AG09309 (cell line): Measurements from ENCODE around the gene DNAJC18.

Experiments
- DNase-seq: peaks from one replicate; pipeline ENCODE4 v3.0.0-alpha.2; 2010; ENCODE audit warnings: low read depth
- H3K4me3 ChIP-seq: 2 replicates; pipeline ENCODE4 v1.5.1; 2011; ENCODE audit warnings: mild to moderate bottlenecking, low read depth, low read length, moderate library complexity; ENCODE audit not compliant: control insufficient read depth
- TF ChIP-seq, protein P1 (sequence below): IDR thresholded peaks from 2 replicates; pipeline ENCODE4 v1.5.1; 2011; ENCODE audit warnings: mild to moderate bottlenecking, low read depth, low read length, inconsistent platforms; ENCODE audit not compliant: insufficient read depth, control insufficient read depth; ENCODE audit errors: missing control alignments

DNAJC18 gene

GRCh38 chr5:139403787-139404483, 35.4 kb downstream of the DNAJC18 start, which contains the start of gene SPATA24:
SPATA24 (minus strand) TSS chr5:139404089; CDS start chr5:139404060, 29 bp downstream.
- TF ChIP-seq, protein P1, sequence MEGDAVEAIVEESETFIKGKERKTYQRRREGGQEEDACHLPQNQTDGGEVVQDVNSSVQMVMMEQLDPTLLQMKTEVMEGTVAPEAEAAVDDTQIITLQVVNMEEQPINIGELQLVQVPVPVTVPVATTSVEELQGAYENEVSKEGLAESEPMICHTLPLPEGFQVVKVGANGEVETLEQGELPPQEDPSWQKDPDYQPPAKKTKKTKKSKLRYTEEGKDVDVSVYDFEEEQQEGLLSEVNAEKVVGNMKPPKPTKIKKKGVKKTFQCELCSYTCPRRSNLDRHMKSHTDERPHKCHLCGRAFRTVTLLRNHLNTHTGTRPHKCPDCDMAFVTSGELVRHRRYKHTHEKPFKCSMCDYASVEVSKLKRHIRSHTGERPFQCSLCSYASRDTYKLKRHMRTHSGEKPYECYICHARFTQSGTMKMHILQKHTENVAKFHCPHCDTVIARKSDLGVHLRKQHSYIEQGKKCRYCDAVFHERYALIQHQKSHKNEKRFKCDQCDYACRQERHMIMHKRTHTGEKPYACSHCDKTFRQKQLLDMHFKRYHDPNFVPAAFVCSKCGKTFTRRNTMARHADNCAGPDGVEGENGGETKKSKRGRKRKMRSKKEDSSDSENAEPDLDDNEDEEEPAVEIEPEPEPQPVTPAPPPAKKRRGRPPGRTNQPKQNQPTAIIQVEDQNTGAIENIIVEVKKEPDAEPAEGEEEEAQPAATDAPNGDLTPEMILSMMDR = no peak
- peak within 1 kb of the TSS; percentile 48 for H3K4me3 ChIP-seq
- DNase-seq = peak; percentile 88

DNA sequence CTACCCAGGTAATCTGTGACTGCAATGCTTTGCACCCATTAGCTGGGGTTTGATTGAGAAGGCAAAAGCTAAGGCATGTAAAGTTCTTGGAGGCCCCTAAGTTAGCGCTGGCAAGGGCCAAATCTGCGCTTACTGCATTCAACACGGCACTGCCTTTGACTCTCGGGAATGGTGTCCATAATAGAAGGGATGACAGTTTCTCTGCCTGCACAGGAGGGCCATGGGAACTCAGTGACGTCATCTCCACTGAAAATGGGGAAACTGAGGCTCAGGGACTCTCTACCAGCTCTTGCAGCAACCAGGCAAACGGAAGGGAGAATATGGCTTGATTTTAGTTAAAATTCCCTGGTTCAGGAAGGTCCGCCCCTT, 35.9 kb downstream of the DNAJC18 start:
- H3K4me3 ChIP-seq = peak overlapping the region; percentile 48
- no peak for DNase-seq
- TF ChIP-seq, protein P1 = no peak

DNA sequence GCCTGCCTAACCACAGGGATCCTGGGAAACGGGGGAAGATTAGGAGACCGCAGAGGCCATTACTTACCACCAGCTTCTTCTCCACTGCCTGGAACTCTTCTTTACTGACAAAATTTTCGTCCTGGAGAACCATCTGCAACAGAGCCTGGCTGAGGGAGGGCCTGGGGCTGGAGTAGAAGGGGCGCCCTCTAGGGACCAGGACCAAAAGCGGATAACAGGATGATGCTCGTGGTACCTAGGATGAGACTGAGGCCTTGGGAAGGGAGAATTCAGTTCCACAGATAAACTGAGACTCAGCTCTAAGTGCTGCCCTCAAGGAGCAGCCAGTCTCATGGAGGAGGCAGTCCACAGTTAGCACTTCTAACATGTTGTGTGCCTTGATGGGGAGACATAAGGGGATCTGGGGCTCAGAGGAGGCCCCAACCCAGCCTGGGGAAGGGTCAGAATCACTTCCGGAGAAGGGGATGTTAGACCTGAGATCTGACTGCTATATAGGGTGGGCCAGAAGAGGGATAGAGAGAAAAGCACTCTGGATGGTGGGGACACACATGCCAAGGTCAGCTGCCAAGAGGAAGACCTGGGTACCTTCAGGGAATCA, 36.7 kb downstream of the DNAJC18 start:
- no peak overlapping the region for H3K4me3 ChIP-seq
- TF ChIP-seq, protein P1 = peak; percentile 47
- DNase-seq = no peak

- DNase-seq = no peak
- TF ChIP-seq, protein P1 = no peak
These were observed 37.8 kb downstream of the DNAJC18 start for GRCh38 chr5:139401546-139401945.

DNA sequence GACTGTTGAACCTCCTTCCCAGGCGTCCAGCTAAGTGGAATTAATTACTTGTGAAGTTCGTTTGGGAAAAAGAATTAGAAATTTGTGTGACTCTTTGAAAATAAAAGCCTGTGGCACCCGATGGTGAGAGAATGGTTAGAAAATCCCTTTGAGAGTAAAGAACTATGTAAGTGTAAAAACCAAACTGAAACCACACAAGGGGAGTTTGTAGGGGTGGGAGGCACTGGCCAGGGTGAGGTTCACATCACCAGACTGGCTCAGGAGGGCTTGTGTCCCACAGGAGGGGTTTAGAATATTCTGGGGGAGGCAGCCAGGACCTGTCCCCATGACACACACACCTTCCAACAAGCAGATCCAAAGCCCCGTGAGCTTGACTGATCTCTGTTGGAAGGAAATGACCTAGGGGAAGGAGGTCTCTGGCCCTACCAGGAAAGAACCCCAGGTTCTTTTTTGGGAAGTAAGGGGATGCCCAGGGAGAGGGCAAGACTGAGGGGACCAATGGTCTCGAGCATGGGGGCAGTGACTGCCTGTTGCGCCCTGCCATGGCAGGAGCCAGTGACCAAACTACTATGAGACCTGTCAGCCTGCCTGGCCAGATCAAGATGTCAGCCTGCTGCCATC, 39.7 kb downstream of the DNAJC18 start:
- DNase-seq = no peak
- H3K4me3 ChIP-seq = no peak overlapping the region
- TF ChIP-seq, protein P1 = no peak

More at GRCh38 chr5:139401546-139401945, 37.8 kb downstream of the DNAJC18 start:
- no peak overlapping the region for H3K4me3 ChIP-seq

- no peak overlapping the region for H3K4me3 ChIP-seq
- TF ChIP-seq, protein P1 = no peak
- no peak for DNase-seq
These were observed 41.4 kb downstream of the DNAJC18 start for GRCh38 chr5:139397921-139398320.
